ENCODE results near the gene RASGEF1C.

RASGEF1C gene

GRCh38 chr5:180209137-180209581, at the start of gene RASGEF1C:
RASGEF1C (minus strand) TSS chr5:180209211; CDS start chr5:180138052, 71,159 bp downstream.
- DNase-seq: peak; percentile 46

DNA sequence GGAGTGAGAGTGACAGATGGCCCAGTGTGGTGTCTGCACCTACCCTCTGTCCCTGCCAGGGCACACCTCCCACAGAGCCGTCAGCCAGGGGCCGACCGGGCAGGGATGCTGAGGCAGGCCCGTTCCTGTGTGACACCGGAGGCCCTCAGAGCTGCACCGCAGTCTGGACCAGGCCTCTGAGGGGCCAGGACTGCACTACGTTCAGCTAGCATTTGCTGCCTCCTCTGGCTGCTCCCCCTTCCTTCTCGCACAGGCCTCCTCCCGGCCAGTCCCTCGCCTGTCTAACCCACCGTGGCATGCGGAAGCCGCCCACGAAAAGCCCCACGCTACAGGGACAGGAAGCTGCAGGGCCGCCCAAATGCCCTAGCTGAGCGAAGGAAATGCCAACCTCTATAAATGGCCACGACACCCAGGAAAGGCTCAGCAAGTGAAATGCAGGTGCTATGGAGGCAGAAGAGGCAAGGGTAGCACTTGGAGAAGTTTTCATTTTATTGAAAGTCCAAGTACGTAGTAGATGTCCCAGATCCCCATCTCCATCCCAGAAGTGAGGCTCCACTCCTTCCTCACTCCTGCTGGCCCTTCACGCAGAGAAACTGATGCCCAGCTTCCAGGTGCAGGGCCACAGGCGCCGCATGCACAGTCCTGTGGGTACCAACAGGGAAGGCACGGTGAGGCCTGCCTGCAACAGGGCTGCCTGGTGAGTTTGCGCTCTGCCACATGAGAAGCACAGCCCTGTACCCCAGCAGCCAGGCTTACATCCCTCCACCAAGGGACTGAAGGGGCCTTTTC, 44.2 kb upstream of the RASGEF1C start:
- DNase-seq: no peak

DNA sequence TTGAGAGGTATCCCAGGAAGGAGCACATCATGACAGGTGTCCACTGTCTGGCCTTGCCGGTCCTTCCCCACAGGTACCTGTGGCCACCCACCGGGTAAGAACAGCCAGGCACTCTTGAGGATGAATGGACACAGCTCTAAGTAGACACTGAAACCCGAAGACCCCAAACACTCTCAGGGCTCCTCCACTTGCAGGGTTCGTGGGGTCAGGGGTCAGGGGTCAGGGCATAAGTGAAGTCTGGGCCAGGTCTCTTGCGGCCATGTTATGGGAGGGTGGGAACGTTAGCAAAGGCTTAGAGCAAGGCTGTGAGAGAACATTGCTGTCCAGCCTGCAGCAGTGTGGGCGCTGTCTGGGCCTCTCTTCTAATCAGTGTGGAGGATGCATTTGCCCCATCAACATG, 42.9 kb upstream of the RASGEF1C start:
- DNase-seq: no peak

DNA sequence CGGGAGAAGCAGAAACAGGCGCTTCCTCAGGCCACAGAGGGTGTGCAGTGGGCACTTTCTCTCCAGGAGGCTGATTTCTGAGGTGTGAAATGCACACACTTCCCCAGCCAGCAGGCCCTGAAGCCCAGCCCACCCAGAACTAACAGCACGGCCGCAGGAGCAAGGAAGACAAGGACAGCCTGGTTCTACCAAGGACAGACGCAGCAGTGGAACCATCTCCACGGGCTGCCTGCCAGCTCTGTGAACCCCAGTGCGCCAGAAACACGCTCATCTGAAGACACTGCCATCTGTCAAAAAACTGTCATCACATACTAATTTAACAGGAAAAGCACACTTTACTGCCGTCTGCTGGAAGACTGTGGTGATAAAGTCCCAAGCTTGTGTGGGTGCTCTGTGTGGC, 42.1 kb upstream of the RASGEF1C start:
- DNase-seq: no peak

- DNase-seq: no peak
Observed at GRCh38 chr5:180250329-180250728, 41.3 kb upstream of the RASGEF1C start.

GRCh38 chr5:180241600-180241999, 32.6 kb upstream of the RASGEF1C start:
- no peak for DNase-seq

- no peak for DNase-seq
Observed at GRCh38 chr5:180238631-180239030, 29.6 kb upstream of the RASGEF1C start.

- no peak for DNase-seq
Observed at GRCh38 chr5:180235846-180236245, 26.8 kb upstream of the RASGEF1C start.

DNA sequence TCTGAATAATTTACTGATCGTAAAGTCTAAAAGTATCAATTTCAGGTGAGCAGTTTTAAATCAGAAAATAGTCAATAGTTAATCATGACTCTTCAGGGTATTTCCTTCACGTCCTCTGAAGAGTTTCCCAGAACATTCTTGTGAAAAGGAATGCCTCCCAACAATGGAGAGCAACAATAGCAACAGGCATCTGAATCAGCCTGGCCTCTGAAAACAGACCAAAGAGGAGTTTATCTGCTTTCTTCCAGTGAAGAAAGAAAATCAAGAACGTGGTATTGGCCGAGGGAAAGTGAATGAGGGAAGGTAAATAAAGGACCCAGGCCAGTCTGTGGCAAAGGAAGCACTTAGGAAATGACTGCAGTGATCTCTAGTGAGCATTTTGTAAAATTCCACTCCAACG, 26.1 kb upstream of the RASGEF1C start:
- DNase-seq: no peak

DNA sequence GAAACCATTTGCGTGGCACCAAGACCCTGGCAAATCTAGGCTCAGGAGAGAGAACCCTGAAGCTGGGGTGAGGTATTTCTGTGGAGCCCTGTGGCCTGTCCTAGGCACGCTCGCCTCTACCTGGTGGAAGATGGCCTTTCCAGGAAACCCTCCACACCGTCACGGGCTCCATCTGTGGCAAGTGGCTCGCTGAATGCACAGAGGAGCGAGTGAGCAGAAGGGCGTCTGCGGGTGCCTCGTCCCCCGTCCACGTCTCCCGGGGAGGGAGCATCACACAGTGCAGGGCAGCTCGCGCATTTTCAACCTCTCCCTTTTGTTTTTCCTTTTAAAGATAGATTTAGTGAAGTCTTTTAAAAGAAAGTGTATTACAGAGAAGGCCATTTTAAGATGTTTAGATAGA, 25.3 kb upstream of the RASGEF1C start:
- DNase-seq: no peak

DNA sequence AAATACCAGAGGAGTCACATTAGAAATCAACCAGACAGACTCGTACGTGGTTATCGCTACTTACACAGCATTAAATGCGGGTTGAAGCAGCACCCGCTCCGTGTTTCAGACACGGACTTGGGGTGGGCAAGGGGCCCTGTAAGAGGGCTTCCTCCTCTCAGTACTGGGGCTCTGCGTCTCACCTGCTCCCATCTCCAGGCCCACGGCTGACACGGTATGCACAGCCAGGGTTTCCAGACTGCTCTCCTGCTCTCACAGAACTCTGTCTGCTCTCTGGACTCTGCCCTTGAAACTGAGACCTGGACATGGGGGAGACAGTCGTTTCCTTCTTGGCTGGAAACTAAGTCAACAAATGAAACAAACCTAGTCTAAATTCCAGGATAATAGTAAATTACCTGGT, 24.7 kb upstream of the RASGEF1C start:
- no peak for DNase-seq

DNA sequence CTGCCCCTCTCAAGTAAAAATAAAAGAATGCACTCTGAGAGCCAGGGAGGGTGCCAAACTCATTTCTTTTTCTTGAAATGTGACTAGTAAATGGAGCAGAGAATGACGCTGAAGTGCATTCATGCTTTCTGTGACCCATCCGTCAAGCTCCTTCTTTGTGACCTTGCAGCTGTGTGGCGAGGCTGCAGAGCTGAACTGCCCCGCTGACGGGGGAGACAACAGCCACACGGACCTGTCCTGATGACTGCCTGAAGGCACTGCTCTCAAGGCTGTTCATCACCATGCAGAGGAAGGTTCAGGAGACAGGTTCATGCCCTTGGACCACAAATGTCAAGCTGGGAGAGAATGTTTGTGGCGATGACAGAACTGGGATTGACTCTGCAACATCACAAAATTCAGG, 21.0 kb upstream of the RASGEF1C start:
- DNase-seq: no peak

GRCh38 chr5:180222056-180222455, 13.0 kb upstream of the RASGEF1C start:
- no peak for DNase-seq

DNA sequence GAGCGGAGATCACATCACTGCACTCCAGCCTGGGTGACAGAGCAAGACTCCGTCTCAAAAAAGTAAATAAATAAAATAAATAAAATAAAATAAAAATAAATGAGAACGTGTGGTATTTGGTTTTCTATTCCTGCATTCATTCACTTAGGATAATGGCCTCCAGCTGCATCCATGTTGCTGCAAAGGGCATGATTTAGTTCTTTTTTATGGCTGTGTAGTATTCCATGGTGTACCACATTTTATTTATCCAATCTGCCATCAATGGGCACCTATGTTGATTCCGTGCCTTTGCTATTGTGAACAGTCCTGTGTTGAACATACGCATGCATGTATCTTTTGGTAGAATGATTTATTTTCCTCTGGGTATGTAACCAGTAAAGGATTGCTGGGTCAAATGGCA, 8.8 kb upstream of the RASGEF1C start:
- DNase-seq: no peak

DNA sequence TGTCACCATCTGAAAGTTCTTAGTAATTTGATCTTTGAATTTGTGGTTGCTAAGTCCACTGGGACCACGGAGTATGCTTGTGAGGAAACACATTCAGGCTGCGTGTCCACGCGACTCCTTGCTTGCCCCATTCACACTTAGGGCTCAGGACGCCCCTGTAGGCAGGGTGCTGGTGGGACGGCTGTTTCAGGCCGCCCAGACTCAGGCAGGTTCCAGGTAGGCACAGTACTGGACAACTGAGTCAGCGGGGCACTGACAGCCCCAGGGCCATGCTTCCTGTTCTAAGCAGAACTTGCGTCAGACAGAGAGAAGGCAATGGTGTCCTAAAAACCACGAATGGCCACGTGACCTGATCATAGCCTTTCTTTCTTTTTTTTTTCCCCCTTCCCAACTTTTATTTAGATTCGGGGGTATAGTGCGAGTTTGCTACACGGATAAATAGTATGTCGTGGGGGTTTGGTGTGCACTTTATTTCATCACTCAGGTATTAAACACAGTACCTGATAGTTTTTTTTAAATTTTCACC, 7.7 kb upstream of the RASGEF1C start:
- no peak for DNase-seq

- no peak for DNase-seq
Observed at GRCh38 chr5:180215783-180216630, 7.0 kb upstream of the RASGEF1C start.

GRCh38 chr5:180214870-180215770, 6.1 kb upstream of the RASGEF1C start:
- DNase-seq: no peak

- DNase-seq: no peak
Observed at GRCh38 chr5:180213657-180214207, 4.7 kb upstream of the RASGEF1C start.

- DNase-seq: no peak
Observed at GRCh38 chr5:180213256-180213600, 4.2 kb upstream of the RASGEF1C start.

DNA sequence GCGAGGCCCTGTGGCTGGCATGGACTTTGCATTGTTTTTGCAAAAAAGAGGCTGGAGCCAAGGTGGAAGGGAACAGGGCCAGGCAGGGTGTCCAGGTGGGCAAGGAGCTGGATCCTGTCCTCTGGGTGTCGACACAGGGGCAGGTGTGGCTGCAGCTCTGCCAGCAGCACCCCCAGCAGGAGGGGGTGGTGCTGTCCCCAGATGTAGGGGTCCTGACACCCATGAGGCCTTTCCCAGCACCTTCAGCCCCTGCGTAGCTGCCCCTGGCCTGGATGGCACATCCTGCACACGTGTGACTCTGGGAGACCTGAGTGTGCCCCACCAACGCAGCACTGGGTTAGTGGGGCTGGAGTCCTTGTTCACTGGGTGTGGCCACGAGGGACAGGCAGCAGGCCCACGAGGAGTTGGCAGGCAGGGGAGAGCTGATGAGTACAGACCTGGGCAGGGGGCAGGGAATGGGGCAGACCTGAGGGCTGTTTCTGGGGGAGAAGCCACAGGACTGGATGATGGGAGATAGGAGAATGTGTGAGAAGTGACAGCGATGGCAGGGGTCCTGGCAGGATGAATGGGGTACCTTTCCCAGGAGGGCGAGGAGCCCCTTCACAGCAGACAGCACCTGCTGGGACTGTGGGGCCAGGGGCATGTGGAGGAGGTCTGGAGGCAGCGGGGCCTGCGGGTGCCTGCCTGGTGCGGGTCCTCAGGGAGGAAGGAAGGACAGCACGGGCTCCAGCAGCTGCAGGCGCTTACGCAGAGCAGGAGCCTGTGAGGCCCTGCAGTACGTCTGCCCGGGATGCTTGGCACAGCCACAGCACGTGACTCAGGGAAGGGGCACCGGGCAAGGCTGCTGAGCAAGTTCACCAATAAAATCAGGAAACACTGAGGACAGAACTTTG, 3.6 kb upstream of the RASGEF1C start:
- DNase-seq: no peak

- DNase-seq: no peak
Observed at GRCh38 chr5:180211761-180212035, 2.7 kb upstream of the RASGEF1C start.
